HepG2 (cell line): ENCODE data around the gene EFNA2. TPM values are rescaled to one million over a fixed set of nuclear protein-coding genes. Genes with fewer than 3 reads are reported as not detected.

ENCODE experiments used
- DMAP1 ChIP-seq: IDR thresholded peaks from 2 replicates; pipeline ENCODE4 v1.6.1; 2016
- DNMT1 ChIP-seq: sonication (generic); formaldehyde crosslinking; IDR thresholded peaks from 2 replicates; pipeline ENCODE4 v1.5.1; 2020; ENCODE audit warnings: mild to moderate bottlenecking, missing genetic modification reagents
- HNF4A ChIP-seq: sonication (generic); formaldehyde crosslinking; IDR thresholded peaks from 2 replicates; pipeline ENCODE4 v1.4.0; 2020; ENCODE audit warnings: missing genetic modification reagents
- HNF4G ChIP-seq, 2 experiments: sonication (generic) in 1 of 2; formaldehyde crosslinking in 1 of 2; IDR thresholded peaks; 2 replicates each; pipeline versions ENCODE4 v1.4.0 to v1.6.1; 2011 to 2020; ENCODE audit warnings: borderline replicate concordance in 2 of 2, low read depth in 2 of 2, mild to moderate bottlenecking in 2 of 2, low read length in 1 of 2, missing genetic modification reagents in 1 of 2, moderate library complexity in 1 of 2
- IRF2 ChIP-seq: IDR thresholded peaks from 2 replicates; pipeline ENCODE4 v1.6.1; 2018; ENCODE audit warnings: missing genetic modification reagents, missing compliant biosample characterization
- NAIF1 ChIP-seq: sonication (generic); formaldehyde crosslinking; IDR thresholded peaks from 2 replicates; pipeline ENCODE4 v1.5.0; 2020; ENCODE audit warnings: mild to moderate bottlenecking, missing genetic modification reagents, borderline replicate concordance
- NFRKB ChIP-seq: fragments of 450-650 bp; IDR thresholded peaks from 2 replicates; pipeline ENCODE4 v1.6.1; 2017
- NPAS2 ChIP-seq: sonication (generic); formaldehyde crosslinking; IDR thresholded peaks from 2 replicates; pipeline ENCODE4 v1.8.0; 2022; ENCODE audit warnings: mild to moderate bottlenecking, missing genetic modification reagents, borderline replicate concordance
- PAWR ChIP-seq: sonication (generic); formaldehyde crosslinking; IDR thresholded peaks from 2 replicates; pipeline ENCODE4 v1.4.0; 2020; ENCODE audit warnings: missing genetic modification reagents, mild to moderate bottlenecking, borderline replicate concordance
- RFX5 ChIP-seq: IDR thresholded peaks from 2 replicates; pipeline ENCODE4 v1.6.1; 2011; ENCODE audit warnings: low read depth, low read length, improper control_type of control experiment
- ZMYM2 ChIP-seq: sonication (generic); formaldehyde crosslinking; IDR thresholded peaks from 2 replicates; pipeline ENCODE4 v1.8.0; 2022; ENCODE audit warnings: mild to moderate bottlenecking, missing genetic modification reagents
- ZNF296 ChIP-seq: sonication (generic); formaldehyde crosslinking; conservative IDR thresholded peaks from 2 replicates; pipeline ENCODE4 v1.5.0; 2020; ENCODE audit warnings: mild to moderate bottlenecking, missing genetic modification reagents
- ZNF674 ChIP-seq: sonication (generic); formaldehyde crosslinking; IDR thresholded peaks from 2 replicates; pipeline ENCODE4 v1.5.0; 2020; ENCODE audit warnings: low read depth, mild to moderate bottlenecking, missing genetic modification reagents
- ZNF850 ChIP-seq: sonication (generic); formaldehyde crosslinking; conservative IDR thresholded peaks from 2 replicates; pipeline ENCODE4 v1.9.0; 2021; ENCODE audit warnings: mild to moderate bottlenecking, missing genetic modification reagents
- ZSCAN9 ChIP-seq: IDR thresholded peaks from 2 replicates; pipeline ENCODE4 v1.6.1; 2016; ENCODE audit warnings: borderline replicate concordance
- polyA plus RNA-seq, 8 experiments: library from polyadenylated mRNA; depleted of rRNA in 3 of 8; stranded (reverse) in 7 of 8; unstranded in 1 of 8; fragments of >200 nt; fragmentation: Illumina TruSeq in 4 of 8; extraction: Trizol in 4 of 8; gene quantifications; 2 replicates each; pipeline versions ENCODE4 v1.2.1 to v1.2.3, GENCODE V29; 2011 to 2016; ENCODE audit warnings: low read depth in 4 of 8, missing spikeins in 1 of 8, mixed read lengths in 1 of 8; ENCODE audit not compliant: insufficient read depth in 1 of 8
- total RNA-seq, 5 experiments: library from RNA; depleted of rRNA; stranded (reverse); fragments of >200 nt; fragmentation: Illumina TruSeq; extraction: Trizol; gene quantifications; 2 replicates each; pipeline ENCODE4 v1.2.3, GENCODE V29; 2016; ENCODE audit warnings: low read depth in 1 of 5
- TF ChIP-seq, protein P1 (sequence below): sonication (generic); formaldehyde crosslinking; conservative IDR thresholded peaks from 2 replicates; pipeline ENCODE4 v1.5.0; 2020; ENCODE audit warnings: missing genetic modification reagents
- TF ChIP-seq, protein P2 (sequence below): sonication (generic); formaldehyde crosslinking; IDR thresholded peaks from 2 replicates; pipeline ENCODE4 v1.4.0; 2020; ENCODE audit warnings: low read depth, mild to moderate bottlenecking, missing genetic modification reagents
- TF ChIP-seq, protein P3 (sequence below): sonication (generic); formaldehyde crosslinking; IDR thresholded peaks from 2 replicates; pipeline ENCODE4 v1.4.0; 2020; ENCODE audit warnings: mild to moderate bottlenecking, missing genetic modification reagents
- TF ChIP-seq, protein P4 (sequence below): sonication (generic); formaldehyde crosslinking; IDR thresholded peaks from 2 replicates; pipeline ENCODE4 v1.5.0; 2020; ENCODE audit warnings: missing genetic modification reagents
- TF ChIP-seq, protein P5 (sequence below): sonication (generic); formaldehyde crosslinking; IDR thresholded peaks from 2 replicates; pipeline ENCODE4 v1.4.0; 2020; ENCODE audit warnings: missing genetic modification reagents, mild to moderate bottlenecking, borderline replicate concordance

The EFNA2 gene
- total and polyA plus RNA-seq, 2 of the 13 experiments (the other 11 are each of a cell fraction or from before 2014, with no cell fraction given), result 6.0 to 9.9 TPM

DNA sequence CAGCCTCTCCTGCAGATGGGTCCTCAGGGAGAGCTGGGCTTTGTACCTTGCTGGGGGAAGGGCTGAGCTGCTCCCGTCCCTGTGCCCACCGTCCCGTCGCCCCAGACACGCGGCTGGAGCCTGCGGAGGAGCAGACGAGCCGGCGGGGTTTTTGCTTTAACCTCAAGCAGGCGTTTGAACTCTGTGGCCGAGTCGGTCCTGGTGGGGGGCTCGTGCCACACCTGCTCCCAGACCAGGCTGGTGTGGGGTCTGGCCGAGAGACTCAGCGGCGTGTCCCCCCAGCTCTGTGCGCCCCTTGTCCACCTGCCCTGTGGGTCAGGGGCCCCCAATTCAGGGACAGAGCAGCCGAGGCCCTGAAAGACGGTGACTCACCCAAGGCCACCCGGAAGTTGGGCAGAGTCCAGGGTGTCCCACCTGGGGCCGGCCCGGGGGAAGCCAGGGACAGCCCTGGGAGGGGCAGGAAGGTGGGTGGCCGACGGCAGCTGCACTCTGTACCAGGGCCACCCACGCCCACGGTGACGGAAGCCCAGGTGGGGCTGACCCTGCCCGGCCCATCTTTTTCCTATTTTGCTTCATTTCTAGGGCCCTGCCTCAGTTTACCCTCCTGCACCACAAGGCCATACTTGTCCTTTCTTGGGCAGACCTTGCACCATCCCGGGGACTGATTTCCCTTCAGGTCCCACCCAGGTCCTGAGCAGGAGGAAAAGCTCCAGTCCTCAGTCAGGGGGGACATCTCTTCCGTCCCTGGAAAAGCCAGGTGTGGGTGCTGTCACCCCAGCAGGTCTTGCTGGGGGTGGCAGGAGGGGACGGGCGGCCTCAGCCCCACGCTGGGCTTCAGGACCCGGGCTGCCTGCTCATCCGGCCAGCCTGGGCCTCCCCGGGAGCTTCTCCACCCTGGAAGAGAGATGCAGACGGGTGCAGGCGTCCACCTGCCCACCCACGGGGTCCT, 5.3 kb downstream of the EFNA2 start (continued):
- TF ChIP-seq ZNF850 (CRISPR knock-in tag) (no peak), ZSCAN9 (CRISPR knock-in tag) (peak; percentile 73; the same call in 1 of the 2 replicates), HNF4A (CRISPR knock-in tag) (peak; percentile 94), DMAP1 (CRISPR knock-in tag) (peak; percentile 85), NAIF1 (CRISPR knock-in tag) (0 out of 2 replicates have a peak, but pooled peaks have one; percentile 49), IRF2 (CRISPR knock-in tag) (peak; percentile 86), RFX5 (no peak), PAWR (CRISPR knock-in tag) (no peak), ZMYM2 (0 out of 2 replicates have a peak, but pooled peaks have one; percentile 7), NPAS2 (CRISPR knock-in tag) (no peak), NFRKB (no peak), HNF4G (IDR thresholded peaks at IDR 0.05; ENCODE audit: borderline replicate concordance, low read depth, low read length) (peak; percentile 88; the same call in 1 of the 2 replicates), HNF4G (CRISPR knock-in tag; IDR thresholded peaks at IDR 0.05; ENCODE audit: borderline replicate concordance, low read depth) (peak; percentile 95; the same call in 1 of the 2 replicates), ZNF296 (CRISPR knock-in tag) (peak; percentile 87), DNMT1 (peak; percentile 26; the same call in 1 of the 2 replicates), ZNF674 (CRISPR knock-in tag) (no peak)
- TF ChIP-seq, protein P1, sequence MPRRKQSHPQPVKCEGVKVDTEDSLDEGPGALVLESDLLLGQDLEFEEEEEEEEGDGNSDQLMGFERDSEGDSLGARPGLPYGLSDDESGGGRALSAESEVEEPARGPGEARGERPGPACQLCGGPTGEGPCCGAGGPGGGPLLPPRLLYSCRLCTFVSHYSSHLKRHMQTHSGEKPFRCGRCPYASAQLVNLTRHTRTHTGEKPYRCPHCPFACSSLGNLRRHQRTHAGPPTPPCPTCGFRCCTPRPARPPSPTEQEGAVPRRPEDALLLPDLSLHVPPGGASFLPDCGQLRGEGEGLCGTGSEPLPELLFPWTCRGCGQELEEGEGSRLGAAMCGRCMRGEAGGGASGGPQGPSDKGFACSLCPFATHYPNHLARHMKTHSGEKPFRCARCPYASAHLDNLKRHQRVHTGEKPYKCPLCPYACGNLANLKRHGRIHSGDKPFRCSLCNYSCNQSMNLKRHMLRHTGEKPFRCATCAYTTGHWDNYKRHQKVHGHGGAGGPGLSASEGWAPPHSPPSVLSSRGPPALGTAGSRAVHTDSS (CRISPR knock-in tag), result 0 out of 2 replicates have a peak, but pooled peaks have one; percentile 59
- TF ChIP-seq, protein P2, sequence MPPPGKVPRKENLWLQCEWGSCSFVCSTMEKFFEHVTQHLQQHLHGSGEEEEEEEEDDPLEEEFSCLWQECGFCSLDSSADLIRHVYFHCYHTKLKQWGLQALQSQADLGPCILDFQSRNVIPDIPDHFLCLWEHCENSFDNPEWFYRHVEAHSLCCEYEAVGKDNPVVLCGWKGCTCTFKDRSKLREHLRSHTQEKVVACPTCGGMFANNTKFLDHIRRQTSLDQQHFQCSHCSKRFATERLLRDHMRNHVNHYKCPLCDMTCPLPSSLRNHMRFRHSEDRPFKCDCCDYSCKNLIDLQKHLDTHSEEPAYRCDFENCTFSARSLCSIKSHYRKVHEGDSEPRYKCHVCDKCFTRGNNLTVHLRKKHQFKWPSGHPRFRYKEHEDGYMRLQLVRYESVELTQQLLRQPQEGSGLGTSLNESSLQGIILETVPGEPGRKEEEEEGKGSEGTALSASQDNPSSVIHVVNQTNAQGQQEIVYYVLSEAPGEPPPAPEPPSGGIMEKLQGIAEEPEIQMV, result no peak
- TF ChIP-seq, protein P3, sequence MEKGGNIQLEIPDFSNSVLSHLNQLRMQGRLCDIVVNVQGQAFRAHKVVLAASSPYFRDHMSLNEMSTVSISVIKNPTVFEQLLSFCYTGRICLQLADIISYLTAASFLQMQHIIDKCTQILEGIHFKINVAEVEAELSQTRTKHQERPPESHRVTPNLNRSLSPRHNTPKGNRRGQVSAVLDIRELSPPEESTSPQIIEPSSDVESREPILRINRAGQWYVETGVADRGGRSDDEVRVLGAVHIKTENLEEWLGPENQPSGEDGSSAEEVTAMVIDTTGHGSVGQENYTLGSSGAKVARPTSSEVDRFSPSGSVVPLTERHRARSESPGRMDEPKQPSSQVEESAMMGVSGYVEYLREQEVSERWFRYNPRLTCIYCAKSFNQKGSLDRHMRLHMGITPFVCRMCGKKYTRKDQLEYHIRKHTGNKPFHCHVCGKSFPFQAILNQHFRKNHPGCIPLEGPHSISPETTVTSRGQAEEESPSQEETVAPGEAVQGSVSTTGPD (CRISPR knock-in tag), result no peak
- TF ChIP-seq, protein P4, sequence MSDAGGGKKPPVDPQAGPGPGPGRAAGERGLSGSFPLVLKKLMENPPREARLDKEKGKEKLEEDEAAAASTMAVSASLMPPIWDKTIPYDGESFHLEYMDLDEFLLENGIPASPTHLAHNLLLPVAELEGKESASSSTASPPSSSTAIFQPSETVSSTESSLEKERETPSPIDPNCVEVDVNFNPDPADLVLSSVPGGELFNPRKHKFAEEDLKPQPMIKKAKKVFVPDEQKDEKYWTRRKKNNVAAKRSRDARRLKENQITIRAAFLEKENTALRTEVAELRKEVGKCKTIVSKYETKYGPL (CRISPR knock-in tag), result no peak
- TF ChIP-seq, protein P5, sequence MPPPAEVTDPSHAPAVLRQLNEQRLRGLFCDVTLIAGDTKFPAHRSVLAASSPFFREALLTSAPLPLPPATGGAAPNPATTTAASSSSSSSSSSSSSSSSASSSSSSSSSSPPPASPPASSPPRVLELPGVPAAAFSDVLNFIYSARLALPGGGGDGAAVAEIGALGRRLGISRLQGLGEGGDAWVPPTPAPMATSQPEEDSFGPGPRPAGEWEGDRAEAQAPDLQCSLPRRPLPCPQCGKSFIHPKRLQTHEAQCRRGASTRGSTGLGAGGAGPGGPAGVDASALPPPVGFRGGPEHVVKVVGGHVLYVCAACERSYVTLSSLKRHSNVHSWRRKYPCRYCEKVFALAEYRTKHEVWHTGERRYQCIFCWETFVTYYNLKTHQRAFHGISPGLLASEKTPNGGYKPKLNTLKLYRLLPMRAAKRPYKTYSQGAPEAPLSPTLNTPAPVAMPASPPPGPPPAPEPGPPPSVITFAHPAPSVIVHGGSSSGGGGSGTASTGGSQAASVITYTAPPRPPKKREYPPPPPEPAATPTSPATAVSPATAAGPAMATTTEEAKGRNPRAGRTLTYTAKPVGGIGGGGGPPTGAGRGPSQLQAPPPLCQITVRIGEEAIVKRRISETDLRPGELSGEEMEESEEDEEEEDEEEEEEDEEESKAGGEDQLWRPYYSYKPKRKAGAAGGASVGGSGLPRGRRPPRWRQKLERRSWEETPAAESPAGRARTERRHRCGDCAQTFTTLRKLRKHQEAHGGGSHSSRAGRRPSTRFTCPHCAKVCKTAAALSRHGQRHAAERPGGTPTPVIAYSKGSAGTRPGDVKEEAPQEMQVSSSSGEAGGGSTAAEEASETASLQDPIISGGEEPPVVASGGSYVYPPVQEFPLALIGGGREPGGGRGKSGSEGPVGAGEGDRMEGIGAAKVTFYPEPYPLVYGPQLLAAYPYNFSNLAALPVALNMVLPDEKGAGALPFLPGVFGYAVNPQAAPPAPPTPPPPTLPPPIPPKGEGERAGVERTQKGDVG (CRISPR knock-in tag), result peak; percentile 62; the same call in 1 of the 2 replicates
